Thymus (tissue), 11 donors: ENCODE measurements around the gene BAZ1A. TPM values are rescaled to one million over a fixed set of nuclear protein-coding genes. Genes with fewer than 3 reads are reported as not detected.

Experiments used
- DNase-seq, 9 donors: peaks; one replicate each; pipeline ENCODE4 v3.0.0-alpha.2; 2013; ENCODE audit warnings: low spot score in 9 of 9, low read depth in 6 of 9, missing footprints in 1 of 9
- H3K27ac ChIP-seq, 2 donors: one replicate each; pipeline ENCODE4 v1.5.1; 2013; ENCODE audit warnings: control low read depth in 1 of 2, low read depth in 1 of 2, low read length in 1 of 2, mild to moderate bottlenecking in 1 of 2, moderate library complexity in 1 of 2
- H3K27me3 ChIP-seq, 2 donors: one replicate each; pipeline ENCODE4 v1.5.1; 2013; ENCODE audit warnings: low read length in 1 of 2; ENCODE audit not compliant: control insufficient read depth in 2 of 2, insufficient read depth in 1 of 2
- H3K36me3 ChIP-seq, 2 donors: one replicate each; pipeline ENCODE4 v1.5.1; 2013; ENCODE audit warnings: low read length in 1 of 2, mild to moderate bottlenecking in 1 of 2, moderate library complexity in 1 of 2; ENCODE audit not compliant: control insufficient read depth in 2 of 2, insufficient read depth in 2 of 2
- H3K4me1 ChIP-seq, 2 donors: one replicate each; pipeline ENCODE4 v1.5.1; 2013; ENCODE audit warnings: low read length in 2 of 2; ENCODE audit not compliant: control insufficient read depth in 2 of 2, insufficient read depth in 2 of 2
- H3K4me3 ChIP-seq, 2 donors: one replicate each; pipeline ENCODE4 v1.5.1; 2013; ENCODE audit warnings: low read length in 2 of 2, control low read depth in 1 of 2, mild to moderate bottlenecking in 1 of 2
- H3K9me3 ChIP-seq, 2 donors: one replicate each; pipeline ENCODE4 v1.5.1; 2013; ENCODE audit warnings: low read length in 1 of 2, mild to moderate bottlenecking in 1 of 2; ENCODE audit not compliant: control insufficient read depth in 2 of 2, insufficient read depth in 1 of 2
- WGBS: extraction: QIAGEN DNeasy Blood & Tissue Kit; methylation state at CpG from one replicate; pipeline ENCODE4 v1.1.7; 2013; 5-methylcytosine and 5-hydroxymethylcytosine counted together
- polyA plus RNA-seq: library from polyadenylated mRNA; stranded (reverse); fragments of 200-250 nt; gene quantifications from one replicate; pipeline ENCODE4 v1.2.3, GENCODE V29; 2013
- total RNA-seq: library from RNA; stranded (reverse); fragments of 120-200 nt; gene quantifications from one replicate; pipeline ENCODE4 v1.2.4, GENCODE V29; 2013
- donor health status: healthy.

BAZ1A gene
- total and polyA plus RNA-seq, 2 donors: 41.2 to 45.6 TPM

GRCh38 chr14:34780646-34781045 is 94.5 kb downstream of the BAZ1A start:
- no peak overlapping the region for H3K4me3 ChIP-seq

GRCh38 chr14:34778744-34779143 is 96.4 kb downstream of the BAZ1A start:
- Histone ChIP-seq H3K4me1 (no peaks in the 10 kb centered on the region), H3K27ac (no peak overlapping the region), H3K36me3 (peaks cover 28 to 41% of the 10 kb centered on the region in 2 donors), H3K27me3 (no peaks in the 10 kb centered on the region), H3K9me3 (no peaks in the 10 kb centered on the region), H3K4me3 (no peak overlapping the region)
- WGBS: 98% methylated on average over 3 of the region's 3 CpGs
- no peak for DNase-seq

More at GRCh38 chr14:34780646-34781045, 94.5 kb downstream of the BAZ1A start:
- Histone ChIP-seq H3K4me1 (no peaks in the 10 kb centered on the region), H3K27me3 (no peaks in the 10 kb centered on the region), H3K27ac (no peak overlapping the region), H3K9me3 (no peaks in the 10 kb centered on the region), H3K36me3 (peaks cover 22 to 36% of the 10 kb centered on the region in 2 donors)
- no peak for DNase-seq

GRCh38 chr14:34776611-34777010 is 98.5 kb downstream of the BAZ1A start:
- Histone ChIP-seq H3K4me1 (no peaks in the 10 kb centered on the region), H3K4me3 (no peak overlapping the region), H3K36me3 (peaks cover 19 to 31% of the 10 kb centered on the region in 2 donors), H3K27me3 (no peaks in the 10 kb centered on the region), H3K9me3 (no peaks in the 10 kb centered on the region), H3K27ac (no peak overlapping the region)
- WGBS: 94% methylated on average over 1 of the region's 1 CpG
- DNase-seq: no peak

- peaks cover 16 to 33% of the 10 kb centered on the region in 2 donors for H3K36me3 ChIP-seq
- H3K9me3 ChIP-seq: no peaks in the 10 kb centered on the region
- no peaks in the 10 kb centered on the region for H3K4me1 ChIP-seq
- H3K4me3 ChIP-seq: no peak overlapping the region
- WGBS: 97% methylated on average over 4 of the region's 4 CpGs
- no peak for DNase-seq
- H3K27me3 ChIP-seq: no peaks in the 10 kb centered on the region
- H3K27ac ChIP-seq: no peak overlapping the region
Measured at GRCh38 chr14:34775922-34776321, 99.2 kb downstream of the BAZ1A start.

- 98% methylated on average over 2 of the region's 2 CpGs for WGBS
- no peak for DNase-seq
- peaks cover 16 to 30% of the 10 kb centered on the region in 2 donors for H3K36me3 ChIP-seq
Measured at GRCh38 chr14:34775342-34775741, 99.8 kb downstream of the BAZ1A start.

GRCh38 chr14:34770901-34771300 is 104.3 kb downstream of the BAZ1A start:
- no peak for DNase-seq
- Histone ChIP-seq H3K4me3 (no peak overlapping the region), H3K4me1 (no peaks in the 10 kb centered on the region), H3K9me3 (no peaks in the 10 kb centered on the region), H3K36me3 (peaks cover 8 to 29% of the 10 kb centered on the region in 2 donors), H3K27ac (no peak overlapping the region), H3K27me3 (no peaks in the 10 kb centered on the region)
- 98% methylated on average over 1 of the region's 1 CpG for WGBS

More at GRCh38 chr14:34775342-34775741, 99.8 kb downstream of the BAZ1A start:
- H3K4me1 ChIP-seq: no peaks in the 10 kb centered on the region
- H3K4me3 ChIP-seq: no peak overlapping the region
- H3K9me3 ChIP-seq: no peaks in the 10 kb centered on the region
- no peak overlapping the region for H3K27ac ChIP-seq
- no peaks in the 10 kb centered on the region for H3K27me3 ChIP-seq

GRCh38 chr14:34766606-34767005 is 108.6 kb downstream of the BAZ1A start:
- Histone ChIP-seq H3K4me3 (no peak overlapping the region), H3K27ac (no peak overlapping the region), H3K4me1 (no peaks in the 10 kb centered on the region), H3K27me3 (no peaks in the 10 kb centered on the region), H3K9me3 (no peaks in the 10 kb centered on the region), H3K36me3 (peaks cover 29 to 44% of the 10 kb centered on the region in 2 donors)
- DNase-seq: no peak
- WGBS: 96% methylated on average over 2 of the region's 2 CpGs

GRCh38 chr14:34766060-34766459 is 109.1 kb downstream of the BAZ1A start:
- no peak overlapping the region for H3K27ac ChIP-seq
- no peaks in the 10 kb centered on the region for H3K9me3 ChIP-seq
- peaks cover 31 to 45% of the 10 kb centered on the region in 2 donors for H3K36me3 ChIP-seq
- no peak for DNase-seq
- H3K4me3 ChIP-seq: no peak overlapping the region
- no peaks in the 10 kb centered on the region for H3K27me3 ChIP-seq
- H3K4me1 ChIP-seq: no peaks in the 10 kb centered on the region
- 98% methylated on average over 3 of the region's 3 CpGs for WGBS

- no peaks in the 10 kb centered on the region for H3K9me3 ChIP-seq
- no peak overlapping the region for H3K27ac ChIP-seq
- H3K36me3 ChIP-seq: peaks cover 15 to 29% of the 10 kb centered on the region in 2 donors
- no peaks in the 10 kb centered on the region for H3K27me3 ChIP-seq
- H3K4me3 ChIP-seq: no peak overlapping the region
- H3K4me1 ChIP-seq: no peaks in the 10 kb centered on the region
- WGBS: 95% methylated on average over 2 of the region's 2 CpGs
- DNase-seq: no peak
Measured at GRCh38 chr14:34755215-34755614, 119.9 kb downstream of the BAZ1A start.

GRCh38 chr14:34754687-34755086 is 120.5 kb downstream of the BAZ1A start:
- DNase-seq: no peak
- WGBS: 99% methylated on average over 1 of the region's 1 CpG
- no peaks in the 10 kb centered on the region for H3K27me3 ChIP-seq
- no peaks in the 10 kb centered on the region for H3K4me1 ChIP-seq
- H3K9me3 ChIP-seq: no peaks in the 10 kb centered on the region
- H3K36me3 ChIP-seq: peaks cover 15 to 27% of the 10 kb centered on the region in 2 donors
- no peak overlapping the region for H3K4me3 ChIP-seq
- no peak overlapping the region for H3K27ac ChIP-seq
